Right cardiac atrium (tissue), 5 donors: Measurements from ENCODE around the gene STIL. TPM values are rescaled to one million over a fixed set of nuclear protein-coding genes. Genes with fewer than 3 reads are reported as not detected.
"Not testable (repeated sequence)": the region's sequence is repeated elsewhere in the genome, so short reads cannot be mapped to it uniquely, and the experiment has no call there.

Experiments
- ATAC-seq, 2 donors: fragments of 200-7000 bp; cut with Tn5 transposase; one replicate each; pipeline versions ENCODE4 v1.8.0 to v1.9.1; 2020; ENCODE audit warnings: moderate library complexity in 2 of 2, mild to moderate bottlenecking in 1 of 2
- DNase-seq, 3 donors: peaks; one replicate each; pipeline ENCODE4 v3.0.0-alpha.2; 2020
- H3K27ac ChIP-seq: one replicate; pipeline ENCODE4 v1.5.1; 2013; ENCODE audit warnings: mild to moderate bottlenecking, low read length, control low read depth, moderate library complexity
- H3K27me3 ChIP-seq: one replicate; pipeline ENCODE4 v1.6.1; 2013; ENCODE audit not compliant: control insufficient read depth, insufficient read depth
- H3K4me1 ChIP-seq: one replicate; pipeline ENCODE4 v1.6.1; 2013; ENCODE audit warnings: low read length; ENCODE audit not compliant: control insufficient read depth, insufficient read depth
- H3K4me3 ChIP-seq: one replicate; pipeline ENCODE4 v1.5.1; 2013; ENCODE audit warnings: low read length, control low read depth
- H3K9me3 ChIP-seq: one replicate; pipeline ENCODE4 v1.6.1; 2013; ENCODE audit warnings: low read length; ENCODE audit not compliant: control insufficient read depth
- WGBS: extraction: QIAGEN DNeasy Blood & Tissue Kit; methylation state at CpG from one replicate; pipeline ENCODE4 v1.1.7; 2013; 5-methylcytosine and 5-hydroxymethylcytosine counted together
- intact Hi-C, 4 donors: fragments of 100-400 bp; cut with DNase I; formaldehyde crosslinking; loops; one replicate each; pipeline versions ENCODE4 v1.11.0 to v1.14.0; 2022 to 2023
- polyA plus RNA-seq: library from polyadenylated mRNA; stranded (reverse); fragments of 200-250 nt; gene quantifications from one replicate; pipeline ENCODE4 v1.2.3, GENCODE V29; 2013
- total RNA-seq, 4 donors: library from RNA; stranded (reverse); fragmentation: NEBNext Ultra II Directional; extraction: Animal tissue kit (Norgen Biotek cat#: 25700); gene quantifications; one replicate each; pipeline ENCODE4 v1.2.1, GENCODE V29; 2021
- donor health status: healthy with polysubstance abuse.
- donor health status: DM: no; HTN: yes; CAD: no.
- donor health status: DM: no; HTN: no; CAD: no.
- donor health status: DM: no; HTN: yes; CAD: no; lungs with severe emphysema.
- donor health status: DM: yes; HTN: yes; CAD: no.

The STIL gene
- total and polyA plus RNA-seq, 5 donors, result 0.27 to 0.94 (median 0.88) TPM

DNA sequence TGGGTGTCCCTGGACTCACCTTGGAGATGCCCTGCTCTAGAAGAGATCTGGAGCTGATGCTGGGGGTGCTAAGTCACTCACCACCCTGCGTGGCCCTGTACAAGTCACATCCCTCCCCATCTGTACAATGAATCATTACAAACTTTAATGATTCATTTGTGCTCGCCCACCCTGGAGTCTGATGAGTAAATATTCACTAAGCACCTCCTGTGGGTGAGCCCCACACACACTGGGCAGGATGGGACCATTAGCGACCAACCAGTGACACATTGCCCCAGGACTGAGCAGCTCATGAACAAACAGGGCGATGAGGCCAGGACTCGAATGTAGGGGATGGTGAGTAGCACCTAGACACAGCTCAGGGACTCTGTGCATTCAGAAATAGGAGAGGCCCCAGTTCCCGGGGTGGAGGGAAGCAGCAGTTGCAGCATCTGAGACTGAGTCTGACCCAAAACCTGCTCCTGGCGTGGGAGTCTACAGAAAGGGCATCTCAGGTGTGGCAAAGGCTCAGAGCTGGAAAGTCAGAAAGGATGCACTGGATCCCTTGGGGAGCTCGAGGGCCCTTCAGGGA lies 106.1 kb downstream of the STIL start:
- WGBS, result 67% methylated on average over 8 of the region's 8 CpGs
- intact Hi-C loops, result no loop called here
- DNase-seq (peak in 1 of 3 donors; percentile 18), ATAC-seq (no peak)
- Histone ChIP-seq H3K4me3 (no peak overlapping the region), H3K27ac (no peak overlapping the region), H3K4me1 (peaks cover 5% of the 10 kb centered on the region), H3K27me3 (no peaks in the 10 kb centered on the region), H3K9me3 (no peaks in the 10 kb centered on the region)

DNA sequence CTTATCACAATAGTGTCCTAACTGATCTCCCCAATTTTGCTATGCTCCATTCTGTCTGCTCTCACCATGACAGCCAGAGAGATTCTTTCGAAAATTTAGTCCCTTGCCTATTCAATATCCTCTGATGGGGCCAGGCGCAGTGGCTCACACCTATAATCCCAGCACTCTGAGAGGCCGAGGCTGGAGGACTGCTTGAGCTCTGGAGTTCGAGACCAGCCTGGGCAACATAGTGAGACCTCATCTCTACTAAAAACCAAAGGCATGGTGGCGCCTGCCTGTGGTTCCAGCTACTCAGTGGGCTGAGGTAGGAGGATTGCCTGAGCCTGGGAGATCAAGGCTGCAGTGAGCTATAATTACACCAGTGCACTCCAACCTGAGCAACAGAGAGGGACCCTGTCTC lies 108.0 kb downstream of the STIL start:
- no peak overlapping the region for H3K4me3 ChIP-seq
- WGBS, result 92% methylated on average over 5 of the region's 5 CpGs
- no peak for ATAC-seq
- no peaks in the 10 kb centered on the region for H3K9me3 ChIP-seq
- H3K27me3 ChIP-seq, result no peaks in the 10 kb centered on the region
- H3K4me1 ChIP-seq, result no peaks in the 10 kb centered on the region
- H3K27ac ChIP-seq, result no peak overlapping the region
- peak in 1 of 3 donors; percentile 16 for DNase-seq
- intact Hi-C loops, result no loop called here

DNA sequence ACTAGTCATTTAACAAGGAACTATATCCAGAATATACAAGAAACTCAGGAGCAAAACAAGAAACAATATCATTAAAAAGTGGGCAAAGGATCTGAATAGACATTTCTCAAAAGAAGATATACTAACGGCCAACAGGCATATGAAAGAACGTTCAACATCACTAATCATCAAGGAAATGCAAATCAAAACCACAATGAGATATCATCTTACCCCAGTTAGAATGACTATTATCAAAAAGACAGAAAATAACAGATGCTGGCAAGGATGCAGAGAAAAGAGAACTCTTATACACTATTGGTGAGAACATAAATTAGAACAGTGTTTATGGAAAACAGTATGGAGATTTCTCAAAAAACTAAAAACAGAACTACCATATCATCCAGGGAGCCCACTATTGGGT lies 110.4 kb downstream of the STIL start:
- H3K4me1 ChIP-seq, intact Hi-C loops, H3K27ac ChIP-seq, DNase-seq, H3K27me3 ChIP-seq, ATAC-seq, H3K4me3 ChIP-seq, H3K9me3 ChIP-seq: not testable (repeated sequence)
- 53% methylated on average over 2 of the region's 2 CpGs for WGBS

DNA sequence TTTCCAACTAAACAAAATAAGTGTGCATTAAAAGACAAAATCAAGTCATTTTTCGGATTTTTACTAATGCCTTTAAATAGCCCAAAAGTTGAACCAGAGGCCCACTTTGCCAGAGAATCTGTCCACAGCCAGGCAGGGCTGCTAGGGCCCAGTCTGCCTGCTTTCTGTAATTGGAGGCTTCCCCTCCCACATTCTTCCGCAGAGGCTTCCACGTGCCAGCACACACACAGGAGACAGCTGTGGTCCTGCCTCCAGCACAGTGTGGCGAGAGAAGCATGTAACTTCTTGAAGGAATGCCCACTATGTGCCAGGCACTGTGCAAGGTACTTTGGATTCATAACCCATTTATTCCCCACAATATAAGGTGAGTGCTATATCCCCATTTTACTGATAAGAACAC lies 112.8 kb downstream of the STIL start:
- no peak overlapping the region for H3K27ac ChIP-seq
- no peaks in the 10 kb centered on the region for H3K4me1 ChIP-seq
- intact Hi-C loops, result no loop called here
- H3K9me3 ChIP-seq, result no peaks in the 10 kb centered on the region
- 19% methylated on average over 4 of the region's 4 CpGs for WGBS
- H3K27me3 ChIP-seq, result no peaks in the 10 kb centered on the region
- ATAC-seq (no peak), DNase-seq (no peak)
- H3K4me3 ChIP-seq, result no peak overlapping the region

Other genes with a start within 250 kb of the STIL start
- gene CYP4Z1, start 246.9 kb downstream of the STIL start, total RNA-seq, result under 1 TPM; 0.46 to 0.85 (median 0.56) TPM
- gene CYP4Z1, start 246.9 kb downstream of the STIL start, polyA plus RNA-seq, result 0.23 TPM
- gene CYP4A22, start 176.7 kb downstream of the STIL start, total RNA-seq, result not detected
- not detected for gene CYP4A22, start 176.7 kb downstream of the STIL start, polyA plus RNA-seq
- under 1 TPM in 1 of 4 donors, not detected in 3; 0.48 TPM for gene PDZK1IP1, start 124.1 kb downstream of the STIL start, total RNA-seq
- 0.23 TPM for gene PDZK1IP1, start 124.1 kb downstream of the STIL start, polyA plus RNA-seq
- 1 to 10 TPM; 3.6 to 3.9 (median 3.9) TPM for gene TAL1, start 81.9 kb downstream of the STIL start, total RNA-seq
- 3.3 TPM for gene TAL1, start 81.9 kb downstream of the STIL start, polyA plus RNA-seq
- 100 to 1,000 TPM in 1 of 4 donors, 10 to 100 TPM in 3; 77.1 to 103 (median 80.0) TPM for gene CMPK1, start 19.6 kb upstream of the STIL start, total RNA-seq
- gene CMPK1, start 19.6 kb upstream of the STIL start, polyA plus RNA-seq, result 53.6 TPM
- not detected for gene FOXE3, start 102.1 kb upstream of the STIL start, total RNA-seq
- gene FOXE3, start 102.1 kb upstream of the STIL start, polyA plus RNA-seq, result not detected
- under 1 TPM in 2 of 4 donors, not detected in 2; 0.06 to 0.08 TPM for gene FOXD2, start 123.9 kb upstream of the STIL start, total RNA-seq
- gene FOXD2, start 123.9 kb upstream of the STIL start, polyA plus RNA-seq, result 0.05 TPM